ENCODE measurements around the gene RPTOR.

The RPTOR gene

GRCh38 chr17:80568246-80568645, 23.6 kb downstream of the RPTOR start:
- TF ChIP-seq, protein P1, sequence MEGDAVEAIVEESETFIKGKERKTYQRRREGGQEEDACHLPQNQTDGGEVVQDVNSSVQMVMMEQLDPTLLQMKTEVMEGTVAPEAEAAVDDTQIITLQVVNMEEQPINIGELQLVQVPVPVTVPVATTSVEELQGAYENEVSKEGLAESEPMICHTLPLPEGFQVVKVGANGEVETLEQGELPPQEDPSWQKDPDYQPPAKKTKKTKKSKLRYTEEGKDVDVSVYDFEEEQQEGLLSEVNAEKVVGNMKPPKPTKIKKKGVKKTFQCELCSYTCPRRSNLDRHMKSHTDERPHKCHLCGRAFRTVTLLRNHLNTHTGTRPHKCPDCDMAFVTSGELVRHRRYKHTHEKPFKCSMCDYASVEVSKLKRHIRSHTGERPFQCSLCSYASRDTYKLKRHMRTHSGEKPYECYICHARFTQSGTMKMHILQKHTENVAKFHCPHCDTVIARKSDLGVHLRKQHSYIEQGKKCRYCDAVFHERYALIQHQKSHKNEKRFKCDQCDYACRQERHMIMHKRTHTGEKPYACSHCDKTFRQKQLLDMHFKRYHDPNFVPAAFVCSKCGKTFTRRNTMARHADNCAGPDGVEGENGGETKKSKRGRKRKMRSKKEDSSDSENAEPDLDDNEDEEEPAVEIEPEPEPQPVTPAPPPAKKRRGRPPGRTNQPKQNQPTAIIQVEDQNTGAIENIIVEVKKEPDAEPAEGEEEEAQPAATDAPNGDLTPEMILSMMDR (IDR thresholded peaks at IDR 0.05) = no peak
- Histone ChIP-seq H3K4me1 (no peaks in the 10 kb centered on the region), H3K36me3 (ENCODE audit: control insufficient read depth, insufficient read depth, low read length) (no peaks in the 10 kb centered on the region), H3K4me3 (ENCODE audit: low read depth, low read length) (no peak overlapping the region), H3K9me3 (ENCODE audit: control insufficient read depth, low read length) (no peaks in the 10 kb centered on the region), H2AFZ (no peak overlapping the region), H3K79me2 (peaks cover 47% of the 10 kb centered on the region), H3K27me3 (ENCODE audit: control insufficient read depth, insufficient read depth, low read length) (no peaks in the 10 kb centered on the region), H3K4me2 (ENCODE audit: low read length) (no peak overlapping the region), H3K9ac (no peak overlapping the region), H3K27ac (no peak overlapping the region)

GRCh38 chr17:80569924-80570323, 25.3 kb downstream of the RPTOR start:
- H3K79me2 ChIP-seq = peaks cover 43% of the 10 kb centered on the region
- no peak overlapping the region for H3K9ac ChIP-seq
- no peak overlapping the region for H3K4me3 ChIP-seq (ENCODE audit: low read depth, low read length)
- H3K4me1 ChIP-seq = no peaks in the 10 kb centered on the region
- TF ChIP-seq, protein P1 (IDR thresholded peaks at IDR 0.05) = no peak
- no peak overlapping the region for H3K4me2 ChIP-seq (ENCODE audit: low read length)
- no peaks in the 10 kb centered on the region for H3K27me3 ChIP-seq (ENCODE audit: control insufficient read depth, insufficient read depth, low read length)
- H3K36me3 ChIP-seq (ENCODE audit: control insufficient read depth, insufficient read depth, low read length) = no peaks in the 10 kb centered on the region
- no peak overlapping the region for H3K27ac ChIP-seq
- H3K9me3 ChIP-seq (ENCODE audit: control insufficient read depth, low read length) = no peaks in the 10 kb centered on the region
- no peak overlapping the region for H2AFZ ChIP-seq

- Histone ChIP-seq H3K36me3 (ENCODE audit: control insufficient read depth, insufficient read depth, low read length) (no peaks in the 10 kb centered on the region), H2AFZ (no peak overlapping the region), H3K4me1 (no peaks in the 10 kb centered on the region), H3K4me2 (ENCODE audit: low read length) (no peak overlapping the region), H3K9ac (no peak overlapping the region), H3K27me3 (ENCODE audit: control insufficient read depth, insufficient read depth, low read length) (no peaks in the 10 kb centered on the region), H3K27ac (no peak overlapping the region), H3K4me3 (ENCODE audit: low read depth, low read length) (no peak overlapping the region), H3K79me2 (peaks cover 40% of the 10 kb centered on the region), H3K9me3 (ENCODE audit: control insufficient read depth, low read length) (no peaks in the 10 kb centered on the region)
- TF ChIP-seq, protein P1 (IDR thresholded peaks at IDR 0.05) = no peak
These were observed 29.1 kb downstream of the RPTOR start for GRCh38 chr17:80573701-80574100.

- Histone ChIP-seq H3K36me3 (ENCODE audit: control insufficient read depth, insufficient read depth, low read length) (no peaks in the 10 kb centered on the region), H3K27me3 (ENCODE audit: control insufficient read depth, insufficient read depth, low read length) (no peaks in the 10 kb centered on the region), H3K79me2 (peaks cover 38% of the 10 kb centered on the region), H3K9me3 (ENCODE audit: control insufficient read depth, low read length) (no peaks in the 10 kb centered on the region), H2AFZ (no peak overlapping the region), H3K4me3 (ENCODE audit: low read depth, low read length) (no peak overlapping the region), H3K4me2 (ENCODE audit: low read length) (no peak overlapping the region), H3K9ac (no peak overlapping the region), H3K4me1 (no peaks in the 10 kb centered on the region), H3K27ac (no peak overlapping the region)
- TF ChIP-seq, protein P1 (IDR thresholded peaks at IDR 0.05) = no peak
These were observed 29.9 kb downstream of the RPTOR start for GRCh38 chr17:80574496-80574895.

DNA sequence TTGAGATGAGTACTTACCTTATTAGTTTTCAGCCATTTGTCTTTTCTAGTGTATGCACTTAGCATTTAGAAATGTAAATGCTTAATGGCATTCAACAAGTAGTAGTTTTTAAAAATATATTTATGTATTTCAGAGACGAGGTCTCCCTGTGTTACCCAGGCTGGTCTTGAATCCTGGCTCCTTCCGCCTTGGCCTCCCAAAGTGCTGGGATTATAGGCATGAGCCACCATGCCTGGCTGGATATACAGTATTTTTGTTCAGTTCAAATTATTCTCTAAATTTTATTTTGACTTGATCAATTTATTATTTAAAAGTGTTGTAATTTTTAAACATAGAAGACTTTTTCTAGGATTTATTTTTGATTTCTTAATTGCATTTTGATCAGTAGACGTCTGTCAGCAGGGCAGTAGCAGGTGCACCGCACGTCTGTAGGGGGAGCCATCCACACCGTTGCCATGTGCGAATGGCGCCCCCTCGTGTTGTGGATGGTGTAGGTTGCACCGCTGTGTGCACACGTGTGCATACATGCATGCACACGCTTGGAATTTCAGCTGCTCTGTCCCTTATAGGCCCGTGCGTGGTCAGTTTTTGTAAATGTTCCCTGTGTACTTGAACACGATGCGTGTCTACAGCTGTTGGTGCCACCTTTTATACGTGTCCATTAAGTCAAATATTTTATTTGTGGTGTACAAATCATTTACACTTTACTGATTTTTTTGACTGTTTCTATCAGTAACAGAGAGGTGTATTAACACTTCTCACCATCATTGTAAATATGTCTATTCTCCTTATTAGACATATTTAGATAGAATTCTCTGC, 30.6 kb downstream of the RPTOR start:
- H3K4me1 ChIP-seq = no peaks in the 10 kb centered on the region
- H3K27ac ChIP-seq = no peak overlapping the region
- no peak overlapping the region for H3K4me2 ChIP-seq (ENCODE audit: low read length)
- no peak overlapping the region for H2AFZ ChIP-seq
- H3K4me3 ChIP-seq (ENCODE audit: low read depth, low read length) = no peak overlapping the region
- no peaks in the 10 kb centered on the region for H3K27me3 ChIP-seq (ENCODE audit: control insufficient read depth, insufficient read depth, low read length)
- H3K9ac ChIP-seq = no peak overlapping the region
- H3K9me3 ChIP-seq (ENCODE audit: control insufficient read depth, low read length) = no peaks in the 10 kb centered on the region
- no peaks in the 10 kb centered on the region for H3K36me3 ChIP-seq (ENCODE audit: control insufficient read depth, insufficient read depth, low read length)
- TF ChIP-seq, protein P1 (IDR thresholded peaks at IDR 0.05) = peak; percentile 92
- peaks cover 40% of the 10 kb centered on the region for H3K79me2 ChIP-seq

Data from parathyroid adenoma (tissue), 2 donors.